Measurements from ENCODE around the gene ENTHD1. TPM values are rescaled to one million over a fixed set of nuclear protein-coding genes. Genes with fewer than 3 reads are reported as not detected.

ENTHD1 gene
- total and polyA plus RNA-seq, 10 of the 15 experiments (the other 5 are each of a cell fraction or from before 2014, with no cell fraction given) = 0.09 to 0.52 (median 0.21) TPM; not detected in 1

GRCh38 chr22:39898997-39899396, 5.4 kb upstream of the ENTHD1 start (continued):
- TF ChIP-seq BCL3 (IDR thresholded peaks at IDR 0.05; ENCODE audit: borderline replicate concordance, insufficient read depth, low read depth, low read length, poor library complexity, severe bottlenecking) (peak; percentile 24), GATAD2B (conservative IDR thresholded peaks at IDR 0.05; ENCODE audit: low read depth) (peak; percentile 81; the same call in 1 of the 2 replicates), SMARCA5 (IDR thresholded peaks at IDR 0.05) (no peak; the same call in none of the 2 replicates), RUNX3 (IDR thresholded peaks at IDR 0.05; ENCODE audit: low read length) (peak; percentile 45), CREB1 (IDR thresholded peaks at IDR 0.05; ENCODE audit: low read depth) (0 out of 2 replicates have a peak, but pooled peaks have one; percentile 46), ZNF384 (IDR thresholded peaks at IDR 0.05; ENCODE audit: borderline replicate concordance, low read depth, low read length) (no peak), BACH1 (IDR thresholded peaks at IDR 0.05; ENCODE audit: borderline replicate concordance) (peak; percentile 22; the same call in 1 of the 2 replicates), CHD4 (IDR thresholded peaks at IDR 0.05) (no peak), RAD51 (IDR thresholded peaks at IDR 0.05) (no peak), BCL11A (IDR thresholded peaks at IDR 0.05; ENCODE audit: low read depth, low read length) (peak; percentile 78), USF1 (IDR thresholded peaks at IDR 0.05; ENCODE audit: borderline replicate concordance, extremely low read length, insufficient read depth, low read depth, low read length) (no peak), NFIC (IDR thresholded peaks at IDR 0.05; ENCODE audit: low read depth, low read length) (peak; percentile 59), NRF1 (conservative IDR thresholded peaks at IDR 0.05; ENCODE audit: low read depth, low read length) (no peak), JUND (IDR thresholded peaks at IDR 0.05; ENCODE audit: low read depth, low read length) (no peak), EED (IDR thresholded peaks at IDR 0.05; ENCODE audit: low read depth) (peak; percentile 70; the same call in 1 of the 2 replicates), TARDBP (IDR thresholded peaks at IDR 0.05; ENCODE audit: borderline replicate concordance) (no peak)
- TF ChIP-seq, protein P1, sequence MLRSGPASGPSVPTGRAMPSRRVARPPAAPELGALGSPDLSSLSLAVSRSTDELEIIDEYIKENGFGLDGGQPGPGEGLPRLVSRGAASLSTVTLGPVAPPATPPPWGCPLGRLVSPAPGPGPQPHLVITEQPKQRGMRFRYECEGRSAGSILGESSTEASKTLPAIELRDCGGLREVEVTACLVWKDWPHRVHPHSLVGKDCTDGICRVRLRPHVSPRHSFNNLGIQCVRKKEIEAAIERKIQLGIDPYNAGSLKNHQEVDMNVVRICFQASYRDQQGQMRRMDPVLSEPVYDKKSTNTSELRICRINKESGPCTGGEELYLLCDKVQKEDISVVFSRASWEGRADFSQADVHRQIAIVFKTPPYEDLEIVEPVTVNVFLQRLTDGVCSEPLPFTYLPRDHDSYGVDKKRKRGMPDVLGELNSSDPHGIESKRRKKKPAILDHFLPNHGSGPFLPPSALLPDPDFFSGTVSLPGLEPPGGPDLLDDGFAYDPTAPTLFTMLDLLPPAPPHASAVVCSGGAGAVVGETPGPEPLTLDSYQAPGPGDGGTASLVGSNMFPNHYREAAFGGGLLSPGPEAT (IDR thresholded peaks at IDR 0.05; ENCODE audit: low read depth) = peak; percentile 90
- TF ChIP-seq, protein P2, sequence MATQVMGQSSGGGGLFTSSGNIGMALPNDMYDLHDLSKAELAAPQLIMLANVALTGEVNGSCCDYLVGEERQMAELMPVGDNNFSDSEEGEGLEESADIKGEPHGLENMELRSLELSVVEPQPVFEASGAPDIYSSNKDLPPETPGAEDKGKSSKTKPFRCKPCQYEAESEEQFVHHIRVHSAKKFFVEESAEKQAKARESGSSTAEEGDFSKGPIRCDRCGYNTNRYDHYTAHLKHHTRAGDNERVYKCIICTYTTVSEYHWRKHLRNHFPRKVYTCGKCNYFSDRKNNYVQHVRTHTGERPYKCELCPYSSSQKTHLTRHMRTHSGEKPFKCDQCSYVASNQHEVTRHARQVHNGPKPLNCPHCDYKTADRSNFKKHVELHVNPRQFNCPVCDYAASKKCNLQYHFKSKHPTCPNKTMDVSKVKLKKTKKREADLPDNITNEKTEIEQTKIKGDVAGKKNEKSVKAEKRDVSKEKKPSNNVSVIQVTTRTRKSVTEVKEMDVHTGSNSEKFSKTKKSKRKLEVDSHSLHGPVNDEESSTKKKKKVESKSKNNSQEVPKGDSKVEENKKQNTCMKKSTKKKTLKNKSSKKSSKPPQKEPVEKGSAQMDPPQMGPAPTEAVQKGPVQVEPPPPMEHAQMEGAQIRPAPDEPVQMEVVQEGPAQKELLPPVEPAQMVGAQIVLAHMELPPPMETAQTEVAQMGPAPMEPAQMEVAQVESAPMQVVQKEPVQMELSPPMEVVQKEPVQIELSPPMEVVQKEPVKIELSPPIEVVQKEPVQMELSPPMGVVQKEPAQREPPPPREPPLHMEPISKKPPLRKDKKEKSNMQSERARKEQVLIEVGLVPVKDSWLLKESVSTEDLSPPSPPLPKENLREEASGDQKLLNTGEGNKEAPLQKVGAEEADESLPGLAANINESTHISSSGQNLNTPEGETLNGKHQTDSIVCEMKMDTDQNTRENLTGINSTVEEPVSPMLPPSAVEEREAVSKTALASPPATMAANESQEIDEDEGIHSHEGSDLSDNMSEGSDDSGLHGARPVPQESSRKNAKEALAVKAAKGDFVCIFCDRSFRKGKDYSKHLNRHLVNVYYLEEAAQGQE (IDR thresholded peaks at IDR 0.05; ENCODE audit: low read depth, low read length) = no peak
- TF ChIP-seq, protein P3, sequence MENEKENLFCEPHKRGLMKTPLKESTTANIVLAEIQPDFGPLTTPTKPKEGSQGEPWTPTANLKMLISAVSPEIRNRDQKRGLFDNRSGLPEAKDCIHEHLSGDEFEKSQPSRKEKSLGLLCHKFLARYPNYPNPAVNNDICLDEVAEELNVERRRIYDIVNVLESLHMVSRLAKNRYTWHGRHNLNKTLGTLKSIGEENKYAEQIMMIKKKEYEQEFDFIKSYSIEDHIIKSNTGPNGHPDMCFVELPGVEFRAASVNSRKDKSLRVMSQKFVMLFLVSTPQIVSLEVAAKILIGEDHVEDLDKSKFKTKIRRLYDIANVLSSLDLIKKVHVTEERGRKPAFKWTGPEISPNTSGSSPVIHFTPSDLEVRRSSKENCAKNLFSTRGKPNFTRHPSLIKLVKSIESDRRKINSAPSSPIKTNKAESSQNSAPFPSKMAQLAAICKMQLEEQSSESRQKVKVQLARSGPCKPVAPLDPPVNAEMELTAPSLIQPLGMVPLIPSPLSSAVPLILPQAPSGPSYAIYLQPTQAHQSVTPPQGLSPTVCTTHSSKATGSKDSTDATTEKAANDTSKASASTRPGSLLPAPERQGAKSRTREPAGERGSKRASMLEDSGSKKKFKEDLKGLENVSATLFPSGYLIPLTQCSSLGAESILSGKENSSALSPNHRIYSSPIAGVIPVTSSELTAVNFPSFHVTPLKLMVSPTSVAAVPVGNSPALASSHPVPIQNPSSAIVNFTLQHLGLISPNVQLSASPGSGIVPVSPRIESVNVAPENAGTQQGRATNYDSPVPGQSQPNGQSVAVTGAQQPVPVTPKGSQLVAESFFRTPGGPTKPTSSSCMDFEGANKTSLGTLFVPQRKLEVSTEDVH (IDR thresholded peaks at IDR 0.05; ENCODE audit: low read depth, partially characterized antibody) = no peak

All from GM12878 (cell line).